Measurements from ENCODE around the gene LSMEM2.
A peak's percentile ranks its signal among the peaks of the same experiment; 100 is the strongest.

LSMEM2 gene

GRCh38 chr3:50268276-50268675 is 10.6 kb upstream of the LSMEM2 start:
- TF ChIP-seq MAX (IDR thresholded peaks at IDR 0.05; ENCODE audit: low read depth, low read length) (no peak), CTCF (IDR thresholded peaks at IDR 0.05; ENCODE audit: low read depth, low read length) (no peak), POLR2A (IDR thresholded peaks at IDR 0.05; ENCODE audit: extremely low read depth, insufficient read length) (no peak), MYC (IDR thresholded peaks at IDR 0.05; ENCODE audit: low read depth, low read length) (no peak)
- no peak overlapping the region for H3K4me3 ChIP-seq (ENCODE audit: low read depth, low read length)
- DNase-seq (ENCODE audit: low read depth) = no peak

GRCh38 chr3:50268703-50269451 is 10.0 kb upstream of the LSMEM2 start, which contains the start of gene SEMA3B:
SEMA3B (plus strand) TSS chr3:50269147; CDS start chr3:50269241, 94 bp downstream.
- DNase-seq (ENCODE audit: low read depth) = no peak
- H3K4me3 ChIP-seq (ENCODE audit: low read depth, low read length) = no peak within 1 kb of the TSS
- TF ChIP-seq MYC (IDR thresholded peaks at IDR 0.05; ENCODE audit: low read depth, low read length) (no peak), POLR2A (IDR thresholded peaks at IDR 0.05; ENCODE audit: extremely low read depth, insufficient read length) (no peak), MAX (IDR thresholded peaks at IDR 0.05; ENCODE audit: low read depth, low read length) (no peak), CTCF (IDR thresholded peaks at IDR 0.05; ENCODE audit: low read depth, low read length) (no peak)

- H3K4me3 ChIP-seq (ENCODE audit: low read depth, low read length) = no peak overlapping the region
- TF ChIP-seq MYC (IDR thresholded peaks at IDR 0.05; ENCODE audit: low read depth, low read length) = no peak
- no peak for TF ChIP-seq MAX (IDR thresholded peaks at IDR 0.05; ENCODE audit: low read depth, low read length)
- TF ChIP-seq POLR2A (IDR thresholded peaks at IDR 0.05; ENCODE audit: extremely low read depth, insufficient read length) = no peak
- no peak for TF ChIP-seq CTCF (IDR thresholded peaks at IDR 0.05; ENCODE audit: low read depth, low read length)
- no peak for DNase-seq (ENCODE audit: low read depth)
Observed at GRCh38 chr3:50269460-50269859, 9.4 kb upstream of the LSMEM2 start.

GRCh38 chr3:50269977-50270413 is 8.9 kb upstream of the LSMEM2 start:
- DNase-seq (ENCODE audit: low read depth) = peak; percentile 32
- TF ChIP-seq CTCF (IDR thresholded peaks at IDR 0.05; ENCODE audit: low read depth, low read length) (no peak), MAX (IDR thresholded peaks at IDR 0.05; ENCODE audit: low read depth, low read length) (0 out of 2 replicates have a peak, but pooled peaks have one; percentile 7), MYC (IDR thresholded peaks at IDR 0.05; ENCODE audit: low read depth, low read length) (no peak), POLR2A (IDR thresholded peaks at IDR 0.05; ENCODE audit: extremely low read depth, insufficient read length) (no peak)
- no peak overlapping the region for H3K4me3 ChIP-seq (ENCODE audit: low read depth, low read length)

GRCh38 chr3:50270422-50271224 is 8.3 kb upstream of the LSMEM2 start:
- TF ChIP-seq MYC (IDR thresholded peaks at IDR 0.05; ENCODE audit: low read depth, low read length) (no peak), CTCF (IDR thresholded peaks at IDR 0.05; ENCODE audit: low read depth, low read length) (no peak), POLR2A (IDR thresholded peaks at IDR 0.05; ENCODE audit: extremely low read depth, insufficient read length) (no peak), MAX (IDR thresholded peaks at IDR 0.05; ENCODE audit: low read depth, low read length) (no peak)
- DNase-seq (ENCODE audit: low read depth) = no peak
- no peak overlapping the region for H3K4me3 ChIP-seq (ENCODE audit: low read depth, low read length)
